Inferior parietal cortex (tissue), 1 donor: Measurements from ENCODE around the gene FKBP2.
A peak's percentile ranks its signal among the peaks of the same experiment; 100 is the strongest.

Experiments used
- DNase-seq: peaks from one replicate; pipeline ENCODE4 v3.0.0-alpha.2; 2016; ENCODE audit errors: extremely low spot score

FKBP2 gene

DNA sequence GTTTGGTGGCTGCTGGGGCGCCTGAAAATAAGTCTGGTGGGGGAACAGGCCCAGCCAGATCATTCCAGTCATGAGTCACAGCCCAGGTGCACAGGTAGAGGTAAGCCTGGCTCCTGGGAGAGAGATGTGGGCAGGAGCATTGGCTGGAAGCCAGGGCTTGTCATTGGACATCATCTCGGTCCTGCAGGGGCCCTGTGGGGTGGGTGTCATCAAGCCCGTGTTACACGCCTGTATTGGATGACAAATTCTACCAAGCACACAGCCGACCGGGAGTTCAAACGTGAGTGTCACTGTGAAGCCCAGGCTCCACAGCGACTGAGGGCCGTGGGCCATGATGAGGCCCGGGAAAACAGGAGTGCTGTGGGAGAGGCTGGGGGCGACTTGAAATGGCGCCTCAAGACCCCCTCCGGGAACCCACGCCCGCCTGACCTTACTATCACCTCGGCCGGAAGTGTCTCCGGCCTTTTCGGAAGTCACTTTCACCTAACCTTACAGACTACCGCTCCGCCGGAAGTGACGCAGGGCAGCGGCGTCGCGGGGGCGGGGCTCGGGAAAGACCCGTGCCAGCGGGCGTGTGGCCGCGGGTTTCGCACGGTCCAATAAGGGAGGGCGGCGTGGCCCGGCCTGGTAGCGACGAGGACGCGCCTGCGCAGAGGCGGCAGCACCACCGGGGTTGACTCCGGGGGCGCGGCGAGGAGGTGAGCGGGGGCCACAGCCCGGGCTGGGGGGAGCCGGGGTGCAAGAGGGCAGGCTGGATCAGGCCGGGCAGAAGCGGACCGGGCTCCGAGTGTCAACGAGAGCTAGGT, at the start of gene FKBP2:
Gene FKBP2, plus strand, starts transcription at position 661 of the 806 bp plus-strand sequence. CDS start 1,293 bp downstream, outside the sequence.
- peak; percentile 97 for DNase-seq

GRCh38 chr11:64192434-64192833, 48.5 kb upstream of the FKBP2 start:
- DNase-seq, result no peak

- DNase-seq, result peak; percentile 42
Observed at GRCh38 chr11:64196626-64197025, 44.3 kb upstream of the FKBP2 start.

GRCh38 chr11:64198511-64198910, 42.4 kb upstream of the FKBP2 start:
- DNase-seq, result no peak

- DNase-seq, result no peak
Observed at GRCh38 chr11:64201543-64201942, 39.4 kb upstream of the FKBP2 start.

GRCh38 chr11:64202992-64203391, 37.9 kb upstream of the FKBP2 start:
- no peak for DNase-seq

GRCh38 chr11:64203421-64204079, 37.3 kb upstream of the FKBP2 start:
- no peak for DNase-seq

- no peak for DNase-seq
Observed at GRCh38 chr11:64204080-64204440, 36.8 kb upstream of the FKBP2 start.

DNA sequence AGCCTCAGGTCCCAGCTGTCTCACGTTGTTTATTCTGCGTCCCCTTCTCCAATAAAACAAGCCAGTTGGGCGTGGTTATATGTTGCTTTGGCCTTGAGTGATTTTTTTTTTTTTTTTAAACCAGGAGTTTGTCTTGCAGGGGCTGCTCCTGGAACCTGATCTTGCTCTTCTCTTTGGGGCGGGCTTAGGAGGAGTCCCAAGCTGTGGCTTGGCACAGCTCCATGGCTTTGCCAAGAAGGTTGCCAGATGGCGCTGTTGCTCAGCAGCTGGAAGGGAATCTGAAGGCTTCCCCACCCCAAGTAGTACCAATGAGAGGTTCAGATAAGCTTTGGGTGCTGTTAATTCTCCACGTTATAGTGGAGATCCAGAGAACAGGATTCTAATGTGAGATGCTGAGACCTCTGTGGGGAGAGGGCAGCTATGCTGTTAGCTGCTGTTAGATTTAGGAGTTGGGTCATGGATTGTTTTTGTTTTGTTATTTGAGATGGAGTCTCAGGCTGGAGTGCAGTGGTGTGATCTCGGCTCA, 36.4 kb upstream of the FKBP2 start:
- DNase-seq, result peak; percentile 93

GRCh38 chr11:64206457-64207255, 34.2 kb upstream of the FKBP2 start, which contains the start of gene FERMT3:
FERMT3 (plus strand) TSS chr11:64206721; CDS start chr11:64207365, 644 bp downstream.
- no peak for DNase-seq

DNA sequence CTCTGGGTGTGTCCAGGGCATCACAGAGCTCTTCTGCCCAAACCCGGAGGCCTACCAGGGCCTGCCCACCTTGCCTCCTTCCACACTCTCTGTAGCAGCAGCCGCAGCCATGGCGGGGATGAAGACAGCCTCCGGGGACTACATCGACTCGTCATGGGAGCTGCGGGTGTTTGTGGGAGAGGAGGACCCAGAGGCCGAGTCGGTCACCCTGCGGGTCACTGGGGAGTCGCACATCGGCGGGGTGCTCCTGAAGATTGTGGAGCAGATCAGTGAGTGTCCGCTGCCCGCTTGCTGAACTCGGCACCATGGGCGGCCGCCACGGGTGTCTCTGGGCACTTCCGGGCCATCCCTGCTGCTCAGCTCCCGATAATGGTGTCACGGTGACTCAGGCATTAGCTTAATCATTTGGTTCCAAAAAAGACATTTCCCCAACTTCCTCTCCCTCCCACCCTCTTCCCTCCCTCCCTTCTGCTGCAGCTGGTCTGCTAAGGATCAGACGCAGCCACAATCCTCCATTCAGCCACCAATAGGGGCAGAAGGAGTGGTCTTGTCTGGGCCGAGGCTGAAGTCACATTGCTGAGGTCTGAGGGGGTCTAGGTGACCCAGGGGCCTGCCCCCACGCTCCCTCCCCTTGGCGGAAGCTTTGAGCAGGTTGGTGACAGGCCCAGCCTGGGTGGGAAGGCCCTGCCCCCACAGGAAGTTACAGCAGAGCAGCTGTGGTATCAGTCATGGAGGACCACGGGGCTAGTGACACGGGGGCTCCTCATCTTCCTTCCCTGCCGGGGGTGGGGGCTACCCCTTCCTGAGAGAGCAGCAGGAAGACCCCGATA, 33.4 kb upstream of the FKBP2 start:
- no peak for DNase-seq

DNA sequence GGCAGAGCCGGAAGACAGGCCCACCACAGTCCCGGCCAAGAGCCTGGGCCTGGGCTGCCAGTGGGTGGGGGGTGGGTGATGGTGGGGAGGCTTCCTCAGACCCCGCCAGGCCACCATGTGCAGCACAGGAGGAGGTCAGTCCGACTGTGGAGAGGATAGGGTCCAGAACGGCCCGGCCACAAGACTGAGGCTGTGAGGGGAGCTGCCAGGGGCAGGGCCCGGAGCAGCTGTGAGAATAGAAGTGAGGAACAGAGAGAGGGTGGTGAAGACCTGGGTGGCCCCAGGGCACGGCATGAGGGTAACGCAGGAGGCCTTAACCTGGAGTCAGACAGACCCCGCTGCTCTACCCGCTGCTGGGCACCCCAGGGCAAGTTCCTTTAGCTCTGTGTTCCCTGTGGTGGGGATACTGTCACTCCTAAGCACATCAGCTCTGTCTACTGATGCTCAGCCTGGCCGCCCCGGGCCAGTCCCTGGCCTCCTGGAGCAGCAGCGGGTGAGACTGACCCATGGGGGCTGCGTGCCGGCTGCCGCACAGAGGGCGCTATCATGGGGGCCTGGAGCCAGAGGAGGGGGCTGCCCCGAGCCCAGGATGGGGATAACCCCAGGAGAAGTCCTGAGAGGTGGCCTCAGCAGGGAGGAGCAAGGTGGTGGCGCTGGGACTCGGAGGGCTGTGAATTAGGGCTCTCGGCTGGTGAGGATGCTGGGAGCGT, 32.7 kb upstream of the FKBP2 start:
- DNase-seq, result no peak

DNA sequence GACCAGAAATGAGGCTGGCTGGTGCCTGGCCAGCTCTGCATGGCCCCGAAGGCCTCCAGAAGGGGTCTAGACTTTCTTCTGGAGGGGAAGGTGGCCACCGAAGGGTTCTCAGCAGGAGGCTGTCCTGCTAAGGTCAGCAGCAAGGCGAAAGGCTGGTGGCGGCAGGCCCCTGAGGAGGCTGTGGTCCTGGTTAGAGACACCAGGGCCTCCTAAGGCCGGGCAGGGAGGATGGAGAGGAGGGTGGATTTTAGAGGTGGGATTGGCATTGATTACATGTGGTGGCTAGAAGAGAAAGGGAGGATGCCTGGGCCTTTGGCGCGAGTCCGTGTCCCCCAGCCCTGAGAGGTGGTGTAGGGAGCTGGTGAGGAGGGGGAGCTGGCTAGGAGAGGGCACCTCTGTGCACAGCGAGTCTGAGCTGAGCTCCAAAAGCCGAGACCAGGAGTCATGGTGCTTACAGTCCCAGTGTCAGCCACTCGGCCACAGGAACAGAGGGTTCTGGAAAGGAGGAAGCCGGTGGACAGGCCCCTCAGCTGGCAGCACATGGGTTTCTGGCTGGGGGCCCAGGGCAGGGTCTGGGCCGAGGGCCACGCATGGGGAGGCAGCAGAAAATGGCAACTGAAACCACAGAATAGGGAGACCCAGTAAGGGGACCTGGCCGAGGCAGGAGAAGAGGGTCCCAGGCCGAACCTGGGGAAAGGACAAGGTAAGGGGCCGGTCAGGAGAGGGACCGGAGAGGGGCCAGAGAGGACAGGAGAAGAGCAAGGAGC, 31.9 kb upstream of the FKBP2 start:
- DNase-seq, result no peak

- no peak for DNase-seq
Observed at GRCh38 chr11:64209563-64209843, 31.4 kb upstream of the FKBP2 start.

DNA sequence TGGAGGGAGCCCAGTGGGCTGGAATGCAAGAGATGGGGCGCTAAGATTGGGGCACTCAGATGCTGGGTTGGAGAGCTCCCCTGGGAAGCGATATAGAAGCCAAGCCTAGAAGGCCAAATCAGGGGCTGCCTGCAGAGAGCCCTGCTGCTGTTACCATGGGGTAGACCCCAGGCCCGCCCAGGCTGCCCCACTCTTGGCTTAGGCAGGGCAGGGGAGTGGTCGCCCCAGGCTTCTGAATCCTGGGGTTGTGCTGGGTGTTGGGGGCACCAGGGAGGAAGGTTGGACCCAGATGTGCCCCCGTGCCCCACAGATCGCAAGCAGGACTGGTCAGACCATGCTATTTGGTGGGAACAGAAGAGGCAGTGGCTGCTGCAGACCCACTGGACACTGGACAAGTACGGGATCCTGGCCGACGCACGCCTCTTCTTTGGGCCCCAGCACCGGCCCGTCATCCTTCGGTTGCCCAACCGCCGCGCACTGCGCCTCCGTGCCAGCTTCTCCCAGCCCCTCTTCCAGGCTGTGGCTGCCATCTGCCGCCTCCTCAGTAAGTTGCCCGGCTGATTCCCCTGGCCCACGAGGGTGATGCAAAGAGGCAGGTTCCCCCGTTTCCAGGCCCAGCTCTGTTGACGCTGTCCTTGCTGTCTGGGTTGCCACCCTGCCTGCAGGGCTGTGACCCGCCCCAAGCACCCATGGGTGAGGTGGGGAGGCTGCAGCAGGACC, 30.4 kb upstream of the FKBP2 start:
- DNase-seq, result no peak

GRCh38 chr11:64211181-64211872, 29.6 kb upstream of the FKBP2 start:
- DNase-seq, result no peak

GRCh38 chr11:64216879-64217278, 24.0 kb upstream of the FKBP2 start:
- DNase-seq, result no peak

GRCh38 chr11:64218628-64219353, 22.1 kb upstream of the FKBP2 start:
- DNase-seq, result no peak
